GM18873 (cell line): ENCODE results near the gene AGPAT4.

Experiments
- ATAC-seq: cut with Tn5 transposase; IDR thresholded peaks from one replicate; pipeline ENCODE4 v1.9.1; 2021; ENCODE audit warnings: mild to moderate bottlenecking, moderate library complexity, moderate number of reproducible peaks; ENCODE audit not compliant: unreplicated experiment, low FRiP score

Gene AGPAT4

DNA sequence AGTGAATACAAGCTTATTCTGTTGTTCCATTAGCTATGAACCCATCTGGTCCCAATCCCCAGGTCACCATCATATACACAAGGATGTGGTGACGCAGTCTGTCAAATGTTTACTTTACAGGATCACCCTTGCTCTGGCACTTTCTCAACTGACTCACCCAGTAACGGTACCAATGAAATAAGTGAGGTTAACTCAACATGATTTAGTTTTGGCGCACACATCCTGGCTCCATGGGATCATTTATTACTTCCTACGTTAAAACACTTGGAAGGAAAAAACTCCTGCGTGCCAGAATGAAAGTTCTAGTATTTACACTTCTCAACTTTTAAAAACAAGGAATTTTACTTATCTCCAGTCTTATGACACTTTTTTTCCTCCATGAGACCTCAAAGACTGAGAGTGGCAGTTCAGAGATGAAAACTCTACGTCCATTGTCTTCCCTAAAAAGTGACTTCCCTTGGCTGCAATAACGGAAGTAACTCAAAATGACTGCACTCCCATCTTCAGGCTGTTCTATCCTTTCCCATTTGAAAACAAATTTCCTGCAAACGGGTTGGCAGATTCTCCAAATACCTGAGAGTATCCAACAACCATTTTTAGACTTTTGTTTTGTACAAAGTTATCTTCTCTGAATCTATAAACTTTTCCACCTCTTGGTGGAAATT lies 15.9 kb downstream of the AGPAT4 start:
- ATAC-seq, result no peak

- ATAC-seq, result no peak
Observed at GRCh38 chr6:161256407-161256806, 17.5 kb downstream of the AGPAT4 start.

GRCh38 chr6:161255518-161255917 lies 18.3 kb downstream of the AGPAT4 start:
- ATAC-seq, result no peak

DNA sequence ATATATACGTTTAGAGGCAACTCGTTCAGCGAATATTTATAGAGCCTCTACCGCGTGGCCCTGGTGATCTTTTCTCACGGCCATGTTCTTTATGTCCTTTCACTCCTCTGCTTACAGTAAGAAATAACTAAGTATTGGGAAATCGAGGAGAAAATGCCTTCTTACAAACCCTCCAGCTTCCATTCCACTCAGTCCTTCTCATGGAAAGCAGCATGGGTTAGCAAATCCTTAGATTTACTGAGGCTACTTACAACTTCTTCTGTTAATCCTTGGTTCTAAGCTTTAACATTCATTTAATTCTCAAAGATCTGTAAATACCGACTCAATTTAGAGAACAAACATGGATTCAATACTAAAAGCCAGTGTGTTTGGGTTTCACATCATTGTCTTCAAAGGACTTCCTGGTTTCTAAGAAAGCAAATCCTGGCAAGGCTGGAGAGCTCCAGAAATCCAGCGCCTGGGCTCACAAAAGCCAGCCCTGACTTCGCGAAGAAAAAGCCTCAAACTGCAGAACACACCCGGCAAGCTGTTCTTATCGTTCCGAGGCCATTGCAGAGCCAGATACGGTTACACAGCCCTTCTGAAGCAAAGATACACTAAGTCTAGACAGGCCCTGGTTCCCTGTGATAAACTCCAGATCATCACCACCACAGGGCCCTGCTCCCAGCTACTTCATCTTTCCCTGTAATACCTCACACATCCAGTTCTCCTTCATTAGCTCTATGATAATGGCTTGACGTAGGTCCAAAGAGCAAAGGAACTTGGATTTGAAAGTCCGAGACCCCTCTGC lies 19.2 kb downstream of the AGPAT4 start:
- ATAC-seq, result no peak

- no peak for ATAC-seq
Observed at GRCh38 chr6:161254126-161254463, 19.8 kb downstream of the AGPAT4 start.

DNA sequence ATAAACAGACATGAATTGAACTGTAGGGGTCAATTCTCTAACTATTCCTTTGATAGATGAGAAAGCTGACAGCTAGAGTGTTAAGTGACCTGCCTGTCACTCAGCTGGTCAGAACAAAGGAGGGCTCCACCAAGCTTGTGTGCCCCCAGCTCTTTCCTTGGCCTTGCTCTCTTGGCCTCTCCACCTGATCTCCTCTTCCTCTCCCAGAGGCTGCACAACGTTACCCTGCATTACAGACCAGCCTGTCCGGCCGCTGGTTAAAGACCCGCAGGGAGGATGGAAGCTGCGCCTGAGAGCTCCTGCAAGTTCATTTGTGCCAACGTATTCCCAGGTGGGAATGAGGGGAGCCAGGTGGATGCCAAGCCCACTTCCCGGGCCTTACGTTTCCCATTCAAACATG lies 22.5 kb downstream of the AGPAT4 start:
- ATAC-seq, result no peak

GRCh38 chr6:161249327-161249726 lies 24.5 kb downstream of the AGPAT4 start:
- ATAC-seq, result no peak

DNA sequence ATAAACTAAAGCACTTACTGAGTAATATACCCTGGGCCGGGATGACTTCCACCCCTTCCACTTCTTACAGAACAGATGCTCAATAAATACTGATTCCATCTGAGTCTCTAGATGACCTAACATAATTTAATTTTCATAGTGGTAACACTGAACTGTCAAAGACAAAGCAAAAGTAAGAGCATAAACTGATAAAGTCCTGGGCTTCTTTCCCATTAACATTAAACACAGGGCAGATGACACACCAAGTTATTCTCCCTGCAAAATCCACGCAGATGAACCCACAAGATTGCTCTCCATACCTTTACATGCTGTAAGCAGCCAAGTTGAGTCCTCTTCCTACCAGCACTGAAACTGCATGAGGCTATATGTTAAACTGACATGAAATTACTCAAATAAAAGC lies 27.1 kb downstream of the AGPAT4 start:
- ATAC-seq, result no peak

DNA sequence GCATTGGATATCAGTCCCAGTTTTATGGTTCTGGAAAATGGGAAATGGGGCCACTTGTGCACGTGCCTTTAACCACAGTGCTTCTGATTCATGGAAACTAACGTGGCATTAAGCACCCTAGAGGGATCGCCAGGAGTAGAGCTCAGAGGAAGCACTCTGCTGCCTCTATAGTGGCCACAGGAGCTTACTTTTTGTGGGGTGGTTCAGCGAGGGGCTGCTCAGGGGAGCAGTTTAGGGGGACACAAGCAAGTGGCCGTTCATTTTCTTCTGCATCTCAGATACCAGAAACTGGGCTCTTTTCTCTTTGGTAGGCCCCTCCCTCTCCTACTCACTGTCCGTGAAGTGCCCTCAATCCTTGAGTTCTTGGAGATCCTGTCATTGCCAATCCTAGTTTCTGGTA lies 28.5 kb downstream of the AGPAT4 start:
- no peak for ATAC-seq

- no peak for ATAC-seq
Observed at GRCh38 chr6:161244725-161245124, 29.1 kb downstream of the AGPAT4 start.

- ATAC-seq, result no peak
Observed at GRCh38 chr6:161242779-161243693, 30.8 kb downstream of the AGPAT4 start.

GRCh38 chr6:161242113-161242512 lies 31.7 kb downstream of the AGPAT4 start:
- ATAC-seq, result no peak

DNA sequence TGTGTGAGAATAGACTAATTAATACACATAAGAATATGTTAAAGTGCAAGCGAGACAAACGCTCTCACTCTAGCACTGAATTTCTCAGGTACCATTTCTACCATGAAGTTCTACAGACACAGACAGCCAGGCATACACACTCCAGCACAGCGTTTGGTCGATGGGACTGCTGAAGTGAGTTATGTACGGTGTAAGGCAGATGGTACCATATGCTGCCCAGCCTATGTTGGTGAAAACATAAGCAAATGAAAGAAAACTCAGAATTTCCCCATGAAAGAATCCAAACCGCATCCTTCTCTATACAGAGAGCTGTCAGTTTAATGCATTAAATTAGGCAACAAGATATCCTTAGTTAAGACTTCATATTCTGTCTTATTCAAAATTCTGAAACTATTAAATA lies 34.9 kb downstream of the AGPAT4 start:
- ATAC-seq, result no peak

- ATAC-seq, result no peak
Observed at GRCh38 chr6:161238500-161238899, 35.4 kb downstream of the AGPAT4 start.

GRCh38 chr6:161238081-161238480 lies 35.8 kb downstream of the AGPAT4 start:
- ATAC-seq, result no peak

- ATAC-seq, result no peak
Observed at GRCh38 chr6:161237176-161237575, 36.7 kb downstream of the AGPAT4 start.

DNA sequence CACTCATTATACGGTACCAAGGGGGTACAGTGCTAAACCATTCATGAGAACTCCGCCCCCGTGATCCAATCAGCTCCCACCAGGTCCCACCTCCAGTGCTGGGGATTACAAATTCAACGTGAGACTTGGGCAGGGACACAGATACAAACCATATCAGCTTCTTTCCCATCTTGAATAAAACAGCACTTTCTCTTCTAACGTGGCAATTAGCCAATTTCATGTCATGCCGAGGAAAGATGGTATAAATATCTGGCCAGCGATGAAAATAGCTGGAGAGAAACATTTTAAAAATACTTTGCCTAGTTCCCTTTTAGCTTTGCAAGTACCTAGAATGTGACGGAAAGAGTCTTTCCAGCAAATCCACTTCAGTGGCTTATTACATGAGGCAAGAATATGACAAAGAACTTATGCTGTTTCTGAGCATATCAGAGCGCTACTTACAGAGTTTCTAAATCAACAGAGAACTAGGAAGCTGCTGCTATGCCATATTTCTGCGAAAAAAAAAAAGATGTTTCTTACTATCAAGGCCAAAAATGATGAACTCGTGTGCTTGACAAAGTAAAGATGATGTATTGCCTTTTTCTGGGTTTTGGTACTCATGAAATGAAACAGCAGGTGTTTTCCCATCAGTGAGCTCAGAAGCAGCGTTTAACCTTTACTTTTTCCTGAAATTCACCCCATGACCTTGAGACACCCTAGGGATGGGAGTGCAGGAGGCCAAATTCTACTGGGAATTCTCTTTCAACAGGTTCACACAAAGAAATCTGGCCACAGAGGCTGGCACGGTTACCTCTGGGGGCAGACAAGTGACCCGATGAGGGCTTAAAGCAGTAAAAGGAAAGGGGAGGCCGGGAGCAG lies 37.9 kb downstream of the AGPAT4 start:
- peak; percentile 44 for ATAC-seq

DNA sequence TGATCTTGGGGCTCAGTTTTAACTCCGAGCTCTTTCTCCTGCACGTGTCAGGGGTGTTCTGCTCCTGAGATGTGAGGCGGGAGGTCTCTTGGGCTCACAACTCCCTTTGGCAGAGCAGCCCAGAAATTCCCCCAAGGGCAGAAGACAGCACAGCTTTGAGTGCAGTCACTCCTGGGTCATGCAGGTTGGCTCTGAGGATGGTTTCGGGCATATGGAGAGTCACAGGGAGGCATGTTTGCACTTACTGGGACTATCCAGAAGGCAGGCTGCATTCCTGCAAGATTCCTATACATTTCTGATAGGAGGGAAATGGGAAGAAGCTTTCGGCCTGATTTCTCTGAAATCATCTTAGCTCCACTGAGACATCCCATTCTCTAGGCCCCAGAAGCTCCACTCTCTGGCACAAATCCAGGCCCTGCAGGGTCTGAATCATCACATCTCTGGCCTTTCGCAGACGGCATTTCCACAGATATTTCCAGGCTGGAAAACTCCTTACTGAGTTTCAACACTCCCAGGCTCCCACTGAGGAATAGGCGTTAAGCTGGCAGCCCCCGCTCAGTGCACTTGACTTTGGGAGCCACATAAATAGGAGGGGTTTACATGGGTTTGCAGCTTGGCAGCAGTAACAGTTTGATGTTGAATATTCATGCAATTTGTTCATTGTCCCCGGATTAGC lies 39.7 kb downstream of the AGPAT4 start:
- ATAC-seq, result no peak

- ATAC-seq, result no peak
Observed at GRCh38 chr6:161232467-161232866, 41.4 kb downstream of the AGPAT4 start.

DNA sequence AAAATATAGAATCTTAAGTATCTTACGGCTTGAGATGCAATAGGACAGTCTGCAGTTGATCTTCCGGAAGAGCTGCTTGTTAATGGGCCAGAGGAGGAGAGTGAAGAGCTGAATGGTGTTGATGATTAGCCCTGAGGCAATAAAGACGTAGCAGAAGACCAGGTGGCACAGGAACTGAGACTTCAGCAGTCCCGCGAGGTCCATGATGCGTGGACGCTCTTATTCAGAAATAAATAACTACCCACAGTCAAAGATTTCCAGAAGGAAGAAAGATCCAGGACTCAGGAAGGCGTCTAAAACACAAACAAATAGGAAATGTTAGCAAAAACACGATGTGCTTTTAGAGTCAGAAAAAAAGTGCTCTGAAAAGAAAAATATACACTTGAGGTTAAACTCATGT lies 41.9 kb downstream of the AGPAT4 start:
- ATAC-seq, result no peak
